Measurements from ENCODE around the gene RUNX3.

RUNX3 gene

GRCh38 chr1:24963099-24963872 lies 33.2 kb upstream of the RUNX3 start:
- DNase-seq: peak in 3 of 5 donors; percentile 24 to 69 (median 43)

- DNase-seq: no peak
These were observed 32.1 kb upstream of the RUNX3 start for GRCh38 chr1:24961961-24962861.

GRCh38 chr1:24961334-24961733 lies 31.3 kb upstream of the RUNX3 start:
- no peak for DNase-seq

- no peak for DNase-seq
These were observed 30.2 kb upstream of the RUNX3 start for GRCh38 chr1:24960071-24960801.

GRCh38 chr1:24959623-24959975 lies 29.5 kb upstream of the RUNX3 start:
- no peak for DNase-seq

- DNase-seq: no peak
These were observed 28.9 kb upstream of the RUNX3 start for GRCh38 chr1:24958766-24959622.

GRCh38 chr1:24957808-24958752 lies 28.0 kb upstream of the RUNX3 start:
- no peak for DNase-seq

- no peak for DNase-seq
These were observed 27.1 kb upstream of the RUNX3 start for GRCh38 chr1:24957016-24957807.

- DNase-seq: no peak
These were observed 25.8 kb upstream of the RUNX3 start for GRCh38 chr1:24955779-24956365.

- peak in 3 of 5 donors; percentile 26 to 96 (median 41) for DNase-seq
These were observed 25.1 kb upstream of the RUNX3 start for GRCh38 chr1:24955161-24955560.

- DNase-seq: no peak
These were observed 24.6 kb upstream of the RUNX3 start for GRCh38 chr1:24954631-24955030.

- DNase-seq: no peak
These were observed 23.9 kb upstream of the RUNX3 start for GRCh38 chr1:24954022-24954421.

- DNase-seq: peak in 1 of 5 donors; percentile 73
These were observed 22.4 kb upstream of the RUNX3 start for GRCh38 chr1:24952413-24952841.

- no peak for DNase-seq
These were observed 21.8 kb upstream of the RUNX3 start for GRCh38 chr1:24951810-24952412.

- no peak for DNase-seq
These were observed 21.3 kb upstream of the RUNX3 start for GRCh38 chr1:24951337-24951736.

GRCh38 chr1:24949331-24949881 lies 19.3 kb upstream of the RUNX3 start:
- no peak for DNase-seq

- DNase-seq: no peak
These were observed 18.2 kb upstream of the RUNX3 start for GRCh38 chr1:24948079-24948827.
